Loucy (cell line): ENCODE data around the gene ALDH3A1.

Source experiments
- EZH2phosphoT487 ChIP-seq: fragments of 200-600 bp; IDR thresholded peaks from 2 replicates; pipeline ENCODE4 v1.6.1; 2018; ENCODE audit warnings: antibody characterized with exemption, mild to moderate bottlenecking, moderate library complexity, borderline replicate concordance
- TF ChIP-seq, protein P1 (sequence below): fragments of 200-600 bp; sonication (generic); conservative IDR thresholded peaks from 2 replicates; pipeline ENCODE4 v1.5.1; 2014; ENCODE audit warnings: mild to moderate bottlenecking, antibody characterized with exemption, low read length

DNA sequence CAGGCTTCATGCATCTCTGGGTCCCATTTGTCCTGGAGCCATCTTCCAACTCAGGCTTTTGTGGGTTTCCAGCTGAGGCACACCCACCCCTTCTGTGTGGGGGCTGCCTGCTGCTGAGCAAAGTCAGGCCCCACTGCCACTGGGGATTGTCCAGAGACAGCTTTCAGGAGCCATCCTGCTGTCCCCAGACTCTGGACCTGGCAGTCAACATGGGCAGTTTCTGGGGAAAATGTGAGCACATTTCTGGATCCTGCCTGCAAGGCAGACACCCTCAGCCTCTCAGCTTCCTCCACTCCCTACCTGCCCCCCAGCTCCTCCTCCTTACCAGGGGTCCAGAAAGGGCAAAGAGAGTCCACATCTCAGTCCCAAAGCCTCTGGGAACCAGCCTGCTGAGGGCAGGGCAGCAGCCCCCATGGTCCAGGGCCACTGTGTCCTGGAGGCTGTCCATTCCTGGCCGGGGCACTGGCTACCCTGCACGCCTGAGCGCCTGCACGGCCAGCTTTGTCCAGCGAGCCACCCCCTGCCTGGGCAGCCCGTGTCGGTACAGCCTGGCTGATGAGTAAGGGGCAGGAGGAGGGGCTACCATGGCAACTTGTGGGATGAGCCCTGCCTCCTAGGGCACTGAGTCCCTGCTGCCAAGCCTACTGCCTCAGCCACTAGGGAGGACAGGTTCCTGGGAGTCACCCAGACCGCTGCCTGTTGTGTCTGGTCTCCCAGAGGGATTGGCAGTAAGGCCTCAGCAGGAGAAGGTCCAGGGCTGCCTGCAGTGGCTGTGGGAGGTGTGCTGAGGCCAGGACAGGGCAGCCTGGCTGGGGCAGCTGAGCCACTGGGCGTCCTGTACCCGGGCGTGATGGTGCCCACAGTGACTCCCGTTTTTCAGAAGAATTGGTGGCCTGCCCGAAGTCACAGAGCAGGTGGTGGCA lies 31.7 kb downstream of the ALDH3A1 start, which contains the start of gene SLC47A2:
- no peak for TF ChIP-seq EZH2phosphoT487
- TF ChIP-seq, protein P1, sequence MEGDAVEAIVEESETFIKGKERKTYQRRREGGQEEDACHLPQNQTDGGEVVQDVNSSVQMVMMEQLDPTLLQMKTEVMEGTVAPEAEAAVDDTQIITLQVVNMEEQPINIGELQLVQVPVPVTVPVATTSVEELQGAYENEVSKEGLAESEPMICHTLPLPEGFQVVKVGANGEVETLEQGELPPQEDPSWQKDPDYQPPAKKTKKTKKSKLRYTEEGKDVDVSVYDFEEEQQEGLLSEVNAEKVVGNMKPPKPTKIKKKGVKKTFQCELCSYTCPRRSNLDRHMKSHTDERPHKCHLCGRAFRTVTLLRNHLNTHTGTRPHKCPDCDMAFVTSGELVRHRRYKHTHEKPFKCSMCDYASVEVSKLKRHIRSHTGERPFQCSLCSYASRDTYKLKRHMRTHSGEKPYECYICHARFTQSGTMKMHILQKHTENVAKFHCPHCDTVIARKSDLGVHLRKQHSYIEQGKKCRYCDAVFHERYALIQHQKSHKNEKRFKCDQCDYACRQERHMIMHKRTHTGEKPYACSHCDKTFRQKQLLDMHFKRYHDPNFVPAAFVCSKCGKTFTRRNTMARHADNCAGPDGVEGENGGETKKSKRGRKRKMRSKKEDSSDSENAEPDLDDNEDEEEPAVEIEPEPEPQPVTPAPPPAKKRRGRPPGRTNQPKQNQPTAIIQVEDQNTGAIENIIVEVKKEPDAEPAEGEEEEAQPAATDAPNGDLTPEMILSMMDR, result no peak
